Transverse colon (tissue), 4 donors: ENCODE measurements around the gene PGAP2. TPM values are rescaled to one million over a fixed set of nuclear protein-coding genes. Genes with fewer than 3 reads are reported as not detected.
"Not testable (repeated sequence)": the region's sequence is repeated elsewhere in the genome, so short reads cannot be mapped to it uniquely, and the experiment has no call there.

Source experiments
- DNase-seq: peaks from one replicate; pipeline ENCODE4 v3.0.0-alpha.2; 2019
- H3K27ac ChIP-seq, 4 donors: fragments of 200-600 bp; sonication (generic); 2 replicates each; pipeline ENCODE4 v1.5.1; 2016 to 2018; ENCODE audit warnings: inconsistent platforms in 4 of 4
- H3K27me3 ChIP-seq: fragments of 200-600 bp; sonication (generic); 2 replicates; pipeline ENCODE4 v1.5.1; 2017; ENCODE audit warnings: inconsistent platforms
- H3K36me3 ChIP-seq, 4 donors: fragments of 200-600 bp; sonication (generic); 2 replicates each; pipeline ENCODE4 v1.5.1; 2017 to 2019; ENCODE audit warnings: inconsistent platforms in 4 of 4
- H3K4me1 ChIP-seq, 4 donors: fragments of 200-600 bp; sonication (generic); 2 replicates each; pipeline ENCODE4 v1.5.1; 2017 to 2020; ENCODE audit warnings: inconsistent platforms in 4 of 4
- H3K4me3 ChIP-seq, 4 donors: fragments of 200-600 bp; sonication (generic); 1 replicate in 1 of 4; 2 replicates in 3 of 4; pipeline versions ENCODE4 v1.5.1 to v1.6.1; 2017 to 2019; ENCODE audit warnings: inconsistent platforms in 4 of 4
- H3K9me3 ChIP-seq, 2 donors: fragments of 200-600 bp; sonication (generic); 2 replicates each; pipeline ENCODE4 v1.5.1; 2017 to 2019; ENCODE audit warnings: inconsistent platforms in 2 of 2
- EP300 ChIP-seq: sonication (generic); formaldehyde crosslinking; IDR thresholded peaks from one replicate; pipeline ENCODE4 v1.6.1; 2017; ENCODE audit warnings: antibody characterized with exemption, low read depth
- POLR2A ChIP-seq: fragments of 450-650 bp; IDR thresholded peaks from one replicate; pipeline ENCODE4 v1.6.1; 2016; ENCODE audit warnings: antibody characterized with exemption, mild to moderate bottlenecking, moderate library complexity
- POLR2AphosphoS5 ChIP-seq, 3 donors: sonication (generic); formaldehyde crosslinking; IDR thresholded peaks; one replicate each; pipeline ENCODE4 v1.6.1; 2016; ENCODE audit warnings: antibody characterized with exemption in 3 of 3
- WGBS, 2 donors: methylation state at CpG; one replicate each; pipeline ENCODE4 v1.1.5; 2018; ENCODE audit warnings: low coverage in 1 of 2; 5-methylcytosine and 5-hydroxymethylcytosine counted together
- in situ Hi-C, 4 donors: fragments of 200-750 bp; cut with MboI; loops; one replicate each; pipeline versions ENCODE4 v1.15.0 to v1.15.1; 2017; ENCODE audit warnings: low sequenced_read_pairs in 3 of 4, low pct_ligation_motif_present in 1 of 4, low pct_unique_long_range_greater_than_20kb in 1 of 4
- intact Hi-C: fragments of 100-400 bp; cut with DNase I; formaldehyde crosslinking; loops from one replicate; pipeline ENCODE4 v1.15.1; 2023; ENCODE audit warnings: low total_unique reads
- total RNA-seq, 4 donors: library from RNA; depleted of rRNA; stranded (reverse); fragments of >200 nt; gene quantifications; one replicate each; pipeline ENCODE4 v1.1.0, GENCODE V29; 2016
- TF ChIP-seq, protein P1 (sequence below), 5 experiments: fragments of 200-600 bp in 3 of 5; fragments of 450-650 bp in 2 of 5; sonication (generic) in 3 of 5; IDR thresholded peaks; 1 replicate in 2 of 5; 2 replicates in 3 of 5; pipeline ENCODE4 v1.5.1; 2016 to 2017; ENCODE audit warnings: antibody characterized with exemption in 5 of 5, inconsistent platforms in 3 of 5, mild to moderate bottlenecking in 2 of 5, moderate library complexity in 1 of 5

Gene PGAP2
- total RNA-seq, 4 donors from 2014 or later: 8.2 to 41.1 (median 37.9) TPM

GRCh38 chr11:3809624-3809928 lies 1.2 kb downstream of the PGAP2 start:
- 100% methylated on average over 1 of the region's 1 CpG; no CpG with 5 or more reads in 1 of the 2 donors for WGBS, 2 donors
- no peak for DNase-seq
- in situ Hi-C loops: no loop called here
- peaks cover 0 to 13% (median 6%) of the 10 kb centered on the region in 4 donors for H3K4me1 ChIP-seq
- H3K36me3 ChIP-seq: no peaks in the 10 kb centered on the region
- intact Hi-C loops: loop anchor here (5.0 kb wide), 1 partner anchor 33 kb away; the partner anchor contains the start of gene RHOG
- H3K27me3 ChIP-seq: no peaks in the 10 kb centered on the region
- no peaks in the 10 kb centered on the region for H3K9me3 ChIP-seq
- TF ChIP-seq POLR2A (no peak), POLR2AphosphoS5 (IDR thresholded peaks at IDR 0.05) (no peak), EP300 (no peak)
- TF ChIP-seq, protein P1, sequence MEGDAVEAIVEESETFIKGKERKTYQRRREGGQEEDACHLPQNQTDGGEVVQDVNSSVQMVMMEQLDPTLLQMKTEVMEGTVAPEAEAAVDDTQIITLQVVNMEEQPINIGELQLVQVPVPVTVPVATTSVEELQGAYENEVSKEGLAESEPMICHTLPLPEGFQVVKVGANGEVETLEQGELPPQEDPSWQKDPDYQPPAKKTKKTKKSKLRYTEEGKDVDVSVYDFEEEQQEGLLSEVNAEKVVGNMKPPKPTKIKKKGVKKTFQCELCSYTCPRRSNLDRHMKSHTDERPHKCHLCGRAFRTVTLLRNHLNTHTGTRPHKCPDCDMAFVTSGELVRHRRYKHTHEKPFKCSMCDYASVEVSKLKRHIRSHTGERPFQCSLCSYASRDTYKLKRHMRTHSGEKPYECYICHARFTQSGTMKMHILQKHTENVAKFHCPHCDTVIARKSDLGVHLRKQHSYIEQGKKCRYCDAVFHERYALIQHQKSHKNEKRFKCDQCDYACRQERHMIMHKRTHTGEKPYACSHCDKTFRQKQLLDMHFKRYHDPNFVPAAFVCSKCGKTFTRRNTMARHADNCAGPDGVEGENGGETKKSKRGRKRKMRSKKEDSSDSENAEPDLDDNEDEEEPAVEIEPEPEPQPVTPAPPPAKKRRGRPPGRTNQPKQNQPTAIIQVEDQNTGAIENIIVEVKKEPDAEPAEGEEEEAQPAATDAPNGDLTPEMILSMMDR (IDR thresholded peaks at IDR 0.05): no peak
- no peak overlapping the region for H3K4me3 ChIP-seq
- no peak overlapping the region for H3K27ac ChIP-seq

GRCh38 chr11:3810446-3810845 lies 2.1 kb downstream of the PGAP2 start:
- intact Hi-C loops (no loop called here), in situ Hi-C loops (no loop called here)
- Histone ChIP-seq H3K27me3 (no peaks in the 10 kb centered on the region), H3K4me3 (no peak overlapping the region), H3K4me1 (peaks cover 0 to 13% (median 6%) of the 10 kb centered on the region in 4 donors), H3K36me3 (no peaks in the 10 kb centered on the region), H3K9me3 (no peaks in the 10 kb centered on the region), H3K27ac (no peak overlapping the region)
- WGBS, 2 donors: 87 to 100% methylated on average over 1 to 3 of the region's 3 CpGs
- TF ChIP-seq, protein P1 (IDR thresholded peaks at IDR 0.05): no peak
- TF ChIP-seq EP300 (no peak), POLR2A (no peak), POLR2AphosphoS5 (IDR thresholded peaks at IDR 0.05) (no peak)
- DNase-seq: no peak

DNA sequence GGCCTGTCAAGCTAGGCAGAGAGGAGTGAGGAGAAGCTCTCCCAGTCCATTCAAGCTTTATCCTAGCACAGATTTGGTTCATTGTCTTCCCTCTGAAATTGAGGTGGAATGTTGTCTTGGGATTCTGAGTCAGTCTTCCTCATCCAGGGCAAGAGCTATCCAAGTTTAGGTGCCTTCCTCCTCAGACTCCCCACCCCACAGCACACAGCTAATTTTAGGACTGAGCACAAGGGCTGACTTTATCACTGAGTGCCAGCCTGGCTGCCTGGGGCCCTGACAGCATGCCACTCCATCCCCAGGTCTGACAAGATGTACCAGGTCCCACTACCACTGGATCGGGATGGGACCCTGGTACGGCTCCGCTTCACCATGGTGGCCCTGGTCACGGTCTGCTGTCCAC lies 2.6 kb downstream of the PGAP2 start:
- 98% methylated on average over 4 of the region's 4 CpGs; no CpG with 5 or more reads in 1 of the 2 donors for WGBS, 2 donors
- TF ChIP-seq, protein P1 (IDR thresholded peaks at IDR 0.05): no peak
- TF ChIP-seq EP300: no peak
- TF ChIP-seq POLR2AphosphoS5 (IDR thresholded peaks at IDR 0.05): no peak
- no peak for TF ChIP-seq POLR2A
- intact Hi-C loops: no loop called here

GRCh38 chr11:3814832-3815231 lies 6.5 kb downstream of the PGAP2 start:
- H3K36me3 ChIP-seq, H3K27ac ChIP-seq, H3K27me3 ChIP-seq, H3K4me3 ChIP-seq, H3K9me3 ChIP-seq, DNase-seq, intact Hi-C loops, in situ Hi-C loops, H3K4me1 ChIP-seq: not testable (repeated sequence)
- 97 to 100% methylated on average over 3 to 5 of the region's 5 CpGs for WGBS, 2 donors

More for the DNA sequence above, 2.6 kb downstream of the PGAP2 start:
- no peaks in the 10 kb centered on the region for H3K9me3 ChIP-seq
- H3K36me3 ChIP-seq: no peaks in the 10 kb centered on the region
- no peak for DNase-seq
- H3K27ac ChIP-seq: no peak overlapping the region
- peaks cover 0 to 13% (median 6%) of the 10 kb centered on the region in 4 donors for H3K4me1 ChIP-seq
- no peaks in the 10 kb centered on the region for H3K27me3 ChIP-seq
- in situ Hi-C loops: no loop called here
- H3K4me3 ChIP-seq: no peak overlapping the region

DNA sequence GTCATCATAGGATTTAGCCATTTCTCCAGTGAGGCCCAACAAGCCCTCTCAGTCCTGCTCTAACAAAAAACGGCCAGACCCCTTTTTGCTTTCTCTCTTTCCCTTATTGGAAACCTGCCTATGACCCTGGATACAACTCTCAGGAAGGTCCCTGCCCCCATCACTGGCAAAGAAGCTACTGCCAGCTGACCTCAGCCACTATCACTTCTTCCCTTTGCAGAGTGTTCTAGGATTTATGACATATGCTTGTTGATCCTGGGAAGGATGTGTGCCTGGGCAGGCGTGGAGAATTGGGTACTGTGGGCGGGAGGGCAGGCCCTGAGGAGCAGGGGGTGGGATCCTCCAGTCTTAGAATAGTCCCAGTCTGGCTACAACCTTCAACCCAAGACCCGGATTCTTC lies 7.5 kb downstream of the PGAP2 start:
- H3K4me3 ChIP-seq: no peak overlapping the region
- TF ChIP-seq POLR2A (no peak), POLR2AphosphoS5 (IDR thresholded peaks at IDR 0.05) (no peak), EP300 (no peak)
- TF ChIP-seq, protein P1 (IDR thresholded peaks at IDR 0.05): no peak
- H3K27ac ChIP-seq: no peak overlapping the region
- DNase-seq: no peak
- H3K36me3 ChIP-seq: no peaks in the 10 kb centered on the region
- no peaks in the 10 kb centered on the region for H3K9me3 ChIP-seq
- in situ Hi-C loops (no loop called here), intact Hi-C loops (no loop called here)
- no peaks in the 10 kb centered on the region for H3K27me3 ChIP-seq
- no peaks in the 10 kb centered on the region for H3K4me1 ChIP-seq
- 87% methylated on average over 4 of the region's 4 CpGs; no CpG with 5 or more reads in 1 of the 2 donors for WGBS, 2 donors
